HG03097 (cell line): Measurements from ENCODE around the gene LMO1.

Experiments used
- ATAC-seq: cut with Tn5 transposase; IDR thresholded peaks from one replicate; pipeline ENCODE4 v1.9.1; 2021; ENCODE audit not compliant: unreplicated experiment, low FRiP score

LMO1 gene

DNA sequence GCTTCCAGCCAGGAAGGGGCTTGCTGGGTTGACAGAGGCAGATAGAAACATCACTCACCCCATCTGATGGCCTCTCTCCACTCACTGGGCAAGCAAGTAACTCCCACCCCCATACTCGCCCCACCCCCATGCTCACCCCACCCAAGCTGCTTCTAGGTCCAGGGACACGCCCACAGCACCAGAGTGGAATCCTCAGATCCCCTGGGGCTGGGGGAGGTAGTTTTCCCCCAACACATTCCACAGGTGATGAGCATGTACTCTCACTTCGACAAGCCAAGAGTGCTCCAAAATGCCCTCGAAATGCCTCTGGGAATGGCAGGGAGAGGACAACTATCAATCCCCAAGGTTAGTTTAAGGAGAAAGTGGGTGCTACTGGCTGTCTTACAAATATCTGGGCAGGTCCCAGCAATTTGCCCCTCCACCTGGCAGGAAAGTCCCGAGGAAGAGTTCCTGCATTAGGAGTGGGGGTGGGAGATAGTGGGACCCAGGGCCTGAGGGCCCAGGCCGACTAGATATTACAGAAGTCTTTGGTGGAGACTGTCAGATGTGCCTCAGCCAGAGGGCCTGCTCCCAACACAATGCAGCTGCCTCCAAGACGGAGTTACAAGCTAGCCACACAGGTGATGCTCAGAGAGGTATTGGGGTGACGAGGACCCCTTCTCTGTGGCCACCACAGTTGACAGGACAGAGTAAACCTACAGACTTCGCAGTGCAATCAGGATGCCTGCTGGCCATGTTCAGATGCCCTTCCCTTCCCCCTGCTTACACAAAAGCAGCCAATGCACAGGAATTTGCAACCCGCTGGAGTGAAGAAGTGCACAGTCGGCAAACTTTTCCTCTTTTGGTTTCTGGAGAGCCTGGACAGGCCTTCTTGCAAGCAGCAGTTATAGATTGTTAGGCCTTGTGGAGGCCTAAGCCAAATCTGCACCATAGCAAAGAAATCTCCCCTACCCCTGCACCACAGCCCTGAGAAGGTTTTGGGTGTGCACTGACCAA lies 2.9 kb upstream of the LMO1 start:
- ATAC-seq, result no peak

GRCh38 chr11:8265681-8266241 lies 2.1 kb upstream of the LMO1 start:
- no peak for ATAC-seq

DNA sequence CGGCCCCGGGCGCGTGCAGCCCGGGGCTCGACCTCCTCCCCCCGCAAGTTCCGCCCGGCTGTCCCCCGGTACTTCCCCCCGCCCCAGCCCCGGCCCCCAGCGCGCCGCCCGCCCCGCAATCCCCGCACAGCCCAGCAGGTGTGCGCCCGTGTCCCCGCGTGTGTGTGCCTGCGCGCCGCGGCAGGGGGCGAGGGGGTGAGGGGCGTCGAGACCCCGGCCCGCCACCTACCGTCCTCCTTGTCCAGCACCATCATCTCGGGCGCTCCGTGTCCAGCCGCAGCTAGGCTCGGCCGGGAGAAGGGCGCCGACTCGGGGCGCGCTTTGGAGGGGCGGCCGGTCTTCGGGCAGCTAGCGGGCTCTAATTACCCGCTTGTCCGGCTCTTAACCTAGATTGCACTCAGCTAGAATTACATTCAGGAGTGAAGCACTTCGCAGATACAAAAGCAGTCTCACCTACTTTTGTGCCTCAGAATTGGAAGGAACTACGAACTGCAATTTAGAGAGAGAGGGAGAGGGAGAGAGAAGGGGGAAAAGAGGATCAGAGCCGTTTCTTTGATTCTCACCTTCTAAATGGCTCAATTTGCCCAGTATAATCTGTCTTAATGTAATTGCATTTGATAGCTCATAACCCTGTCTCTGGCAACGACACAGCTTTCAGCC lies 439 bp downstream of the LMO1 start:
- ATAC-seq, result no peak

GRCh38 chr11:8262552-8263108 lies 1.0 kb downstream of the LMO1 start:
- ATAC-seq, result no peak

DNA sequence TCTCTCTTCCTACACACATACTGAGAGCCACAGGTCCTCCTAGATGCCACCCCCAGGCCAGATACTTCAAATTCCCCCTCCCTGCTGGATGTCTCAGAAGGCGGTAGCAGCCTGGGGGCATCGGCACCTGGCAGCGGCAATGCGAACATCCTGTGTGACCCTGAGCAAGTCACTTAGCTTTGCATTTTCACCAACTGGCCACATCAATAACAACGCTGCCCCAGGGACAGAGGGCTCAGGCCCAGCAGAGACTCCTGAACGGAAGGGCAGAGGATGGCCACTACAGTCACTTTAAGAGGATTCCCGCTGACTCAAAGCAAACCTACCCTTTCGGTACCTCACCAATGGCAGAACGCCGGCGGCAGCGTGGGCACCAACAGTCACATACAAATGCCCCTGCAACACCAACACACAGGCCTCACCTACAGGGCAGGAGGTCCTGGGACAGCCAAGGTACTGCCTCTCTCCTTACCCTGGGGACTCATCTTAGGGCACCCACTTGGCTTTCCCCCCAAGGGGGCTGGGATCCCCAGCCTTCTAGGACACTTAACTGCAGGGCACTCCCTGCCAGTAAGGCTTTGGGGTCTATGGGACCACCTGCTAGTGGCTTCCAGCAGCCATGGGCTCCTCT lies 1.6 kb downstream of the LMO1 start:
- ATAC-seq, result no peak

DNA sequence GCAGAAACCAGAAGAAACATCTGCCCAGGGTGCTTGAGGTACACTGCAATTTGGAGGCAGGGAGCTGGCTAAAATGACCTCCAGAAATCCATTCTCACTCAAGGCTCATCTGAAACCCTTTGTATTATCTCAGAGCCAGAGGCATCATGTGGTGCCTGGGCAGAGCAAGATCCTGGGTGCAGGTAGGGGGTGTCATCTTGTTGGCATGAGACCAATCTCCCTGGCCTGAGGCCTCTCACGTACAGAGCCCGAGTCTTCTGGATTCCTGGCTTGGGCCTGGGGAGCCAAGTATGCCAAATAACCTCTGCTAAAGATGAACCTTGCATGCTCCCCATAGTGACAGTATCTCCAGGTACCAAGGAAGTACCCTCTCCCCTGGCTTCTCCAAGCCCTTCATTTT lies 2.4 kb downstream of the LMO1 start:
- ATAC-seq, result no peak

DNA sequence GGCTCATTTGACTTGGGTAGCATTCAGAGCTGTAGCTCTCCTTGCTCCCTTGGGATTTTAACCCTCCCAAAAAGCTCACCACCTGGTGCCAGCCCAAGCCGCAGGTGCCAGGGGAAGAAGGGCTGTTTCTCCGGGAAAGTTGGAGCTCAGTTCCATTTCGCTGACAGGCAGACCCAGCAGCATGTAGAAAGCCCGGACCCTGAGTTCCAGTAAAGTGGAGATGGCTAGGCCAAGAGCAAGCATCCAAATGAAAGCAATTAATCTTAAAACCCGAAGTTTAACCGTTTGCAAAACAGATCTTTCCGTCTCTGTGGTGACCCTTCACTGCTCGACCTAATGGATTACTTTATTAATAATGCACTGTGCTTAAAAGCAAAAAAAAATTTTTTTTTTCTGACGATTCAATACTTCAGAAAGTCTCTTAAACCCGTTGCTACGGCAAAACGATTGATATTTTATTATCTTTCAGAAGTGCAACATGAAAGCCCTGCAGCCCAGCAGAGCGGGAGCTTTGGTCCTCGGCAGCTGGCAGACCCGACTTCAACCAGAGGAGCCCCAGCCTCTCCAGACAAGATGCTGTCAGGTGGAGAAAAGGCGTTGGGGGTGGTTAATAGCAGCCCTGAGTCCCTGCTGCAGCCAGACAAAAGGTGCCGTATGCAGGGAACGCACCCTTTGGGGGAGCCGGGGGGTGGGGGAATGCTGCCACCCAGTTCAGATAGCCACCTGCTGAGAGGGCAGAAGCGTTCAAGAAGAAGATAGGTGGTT lies 3.3 kb downstream of the LMO1 start:
- no peak for ATAC-seq

GRCh38 chr11:8259306-8259959 lies 4.2 kb downstream of the LMO1 start:
- no peak for ATAC-seq

GRCh38 chr11:8258784-8259183 lies 4.9 kb downstream of the LMO1 start:
- no peak for ATAC-seq

DNA sequence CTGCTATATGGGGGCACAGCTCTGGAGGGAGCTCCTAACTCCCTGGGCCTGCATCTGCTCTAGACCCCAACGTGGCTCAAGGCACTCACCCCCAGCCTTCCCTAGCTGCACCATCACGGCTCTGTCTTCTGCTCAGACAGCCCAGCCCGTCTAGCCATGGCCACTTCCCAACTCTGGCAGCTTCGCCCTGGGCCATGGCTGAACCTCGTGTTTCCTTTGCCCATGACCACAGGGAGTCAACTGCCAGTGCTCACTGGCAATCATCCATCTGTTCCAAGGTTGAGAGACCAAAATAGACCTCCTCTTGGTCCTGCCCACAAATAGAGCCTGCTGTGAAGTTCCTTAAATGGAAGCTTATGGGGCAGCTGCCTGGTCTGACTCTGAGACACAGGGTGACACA lies 5.4 kb downstream of the LMO1 start:
- ATAC-seq, result no peak

GRCh38 chr11:8257003-8257664 lies 6.5 kb downstream of the LMO1 start:
- ATAC-seq, result no peak

DNA sequence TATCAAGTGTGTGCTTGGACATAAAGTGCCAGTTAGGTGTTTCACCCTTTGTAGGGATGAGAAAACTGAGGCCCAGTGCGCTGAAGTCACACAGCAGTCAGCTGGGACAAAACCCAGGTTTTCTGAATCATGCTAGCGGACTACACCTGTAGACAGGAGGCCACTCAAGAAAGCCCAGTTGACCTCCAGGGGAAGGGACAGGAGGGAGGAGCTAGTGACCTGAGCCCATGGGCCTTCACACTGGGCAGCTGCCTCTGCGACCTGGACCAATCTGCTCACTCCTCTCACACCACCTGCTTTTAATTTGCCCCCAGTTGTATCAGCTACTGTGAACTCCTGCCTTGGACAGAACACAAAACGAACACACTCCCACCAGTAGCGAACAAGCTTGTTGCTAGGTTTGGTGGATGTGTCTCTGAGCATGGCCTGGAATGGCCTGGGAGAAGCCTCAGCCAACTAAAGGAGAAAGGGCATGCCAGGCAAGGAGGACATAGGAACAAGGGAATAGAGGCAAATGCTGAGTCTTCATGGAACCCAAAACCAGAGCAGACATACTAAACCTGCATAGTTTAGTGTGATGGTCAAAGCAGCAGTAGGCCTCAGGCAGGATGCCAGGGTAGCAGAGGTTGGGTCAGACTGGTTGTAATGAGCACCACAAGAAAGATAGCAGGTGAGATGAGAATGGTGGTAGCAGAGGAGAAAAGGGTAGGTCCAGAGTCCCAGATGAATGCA lies 7.2 kb downstream of the LMO1 start:
- no peak for ATAC-seq

GRCh38 chr11:8253566-8253965 lies 10.1 kb downstream of the LMO1 start:
- no peak for ATAC-seq

DNA sequence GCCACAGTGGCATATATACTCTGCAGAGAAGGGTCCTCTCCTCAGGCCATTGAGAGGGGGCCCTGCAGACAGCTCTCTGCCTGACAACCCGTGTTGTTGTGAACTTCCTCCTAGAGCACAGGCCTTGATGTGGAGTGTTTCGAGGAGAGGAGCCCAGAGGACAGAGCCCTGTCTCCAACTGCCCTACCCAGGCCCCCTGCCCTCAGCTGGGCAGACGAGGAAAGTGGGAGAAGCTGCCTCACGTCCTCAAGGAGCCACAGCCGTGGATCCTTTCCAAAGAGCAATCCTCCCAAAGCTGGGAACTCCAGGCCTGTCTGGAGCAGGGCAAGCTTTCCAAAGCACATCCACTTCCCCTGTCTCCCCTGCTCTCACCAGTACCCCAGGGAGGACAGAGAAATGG lies 10.7 kb downstream of the LMO1 start:
- ATAC-seq, result no peak

- no peak for ATAC-seq
These were observed 11.3 kb downstream of the LMO1 start for GRCh38 chr11:8252388-8252787.

- no peak for ATAC-seq
These were observed 11.9 kb downstream of the LMO1 start for GRCh38 chr11:8251616-8252295.

DNA sequence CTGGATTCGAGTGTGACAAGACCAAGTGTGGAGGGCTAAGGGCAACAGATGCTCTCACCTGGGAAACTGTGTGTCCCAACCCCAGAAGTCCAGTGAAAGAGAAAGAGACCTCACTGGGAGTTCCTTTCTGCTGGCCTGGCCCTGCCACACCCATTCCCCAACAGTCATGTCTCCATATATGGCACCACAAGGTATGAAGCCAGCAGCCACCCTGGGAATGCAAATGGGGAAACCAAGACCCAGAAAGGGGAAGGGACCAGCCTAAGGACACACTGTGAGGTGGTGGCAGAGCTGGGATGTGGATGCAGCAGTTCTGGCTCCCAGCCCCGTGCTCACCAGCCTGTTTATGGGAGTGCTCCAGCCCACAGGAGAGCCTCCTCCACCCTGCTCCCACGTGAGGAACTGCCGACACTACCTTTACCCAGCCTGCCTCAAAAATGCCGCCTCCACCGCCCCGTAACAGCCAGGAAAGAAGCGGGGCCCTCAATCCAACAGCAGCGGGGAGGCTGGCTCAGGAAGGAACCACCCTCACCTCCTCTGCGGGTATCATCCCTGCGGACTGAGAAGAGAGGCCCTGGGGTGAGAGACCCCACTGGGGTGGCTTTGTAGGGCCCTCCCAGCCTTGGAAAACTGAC lies 12.6 kb downstream of the LMO1 start:
- no peak for ATAC-seq
